HG03066 (cell line): ENCODE measurements around the gene EEPD1.
"Not testable (repeated sequence)": the region's sequence is repeated elsewhere in the genome, so short reads cannot be mapped to it uniquely, and the experiment has no call there.

ENCODE experiments used
- ATAC-seq: cut with Tn5 transposase; IDR thresholded peaks from one replicate; pipeline ENCODE4 v1.9.1; 2021; ENCODE audit warnings: low read depth; ENCODE audit not compliant: unreplicated experiment

The EEPD1 gene

GRCh38 chr7:36312915-36313334 lies 159.9 kb downstream of the EEPD1 start:
- ATAC-seq: no peak

- ATAC-seq: no peak
Observed at GRCh38 chr7:36313607-36314006, 160.6 kb downstream of the EEPD1 start.

- ATAC-seq: no peak
Observed at GRCh38 chr7:36314491-36314890, 161.4 kb downstream of the EEPD1 start.

DNA sequence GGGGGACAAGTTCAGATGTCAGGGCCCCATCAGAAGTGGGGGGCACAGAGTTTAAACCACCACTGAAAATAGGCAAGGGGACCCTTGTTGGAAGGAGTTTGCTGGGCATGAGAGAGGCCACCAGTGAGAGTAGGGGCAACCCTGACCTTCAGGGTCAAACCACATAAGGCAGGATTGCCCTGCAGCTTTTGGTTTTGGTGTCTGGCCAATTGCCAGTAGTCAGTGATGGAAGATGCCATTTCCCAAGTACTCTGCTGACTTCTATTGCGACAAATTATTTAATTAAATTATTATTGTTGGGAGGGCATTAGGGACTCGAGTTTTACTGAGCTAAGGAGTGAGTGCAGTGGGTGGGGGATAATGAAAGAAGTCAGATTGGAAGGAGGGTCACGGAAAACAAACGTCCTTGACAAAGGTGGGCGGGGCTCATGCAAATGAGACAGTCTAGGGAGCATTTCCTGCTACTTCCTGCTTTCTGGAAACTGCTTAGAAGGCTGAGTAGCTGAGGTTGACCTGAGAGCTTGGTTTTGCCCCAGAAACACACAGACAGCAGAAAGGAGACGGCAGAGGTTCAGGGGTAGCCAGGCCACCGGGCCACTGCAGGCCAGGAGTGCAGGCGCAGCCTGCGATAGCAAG lies 162.4 kb downstream of the EEPD1 start:
- ATAC-seq: no peak

- no peak for ATAC-seq
Observed at GRCh38 chr7:36316319-36316718, 163.3 kb downstream of the EEPD1 start.

- no peak for ATAC-seq
Observed at GRCh38 chr7:36317276-36317675, 164.2 kb downstream of the EEPD1 start.

GRCh38 chr7:36318116-36318515 lies 165.1 kb downstream of the EEPD1 start:
- ATAC-seq: no peak

DNA sequence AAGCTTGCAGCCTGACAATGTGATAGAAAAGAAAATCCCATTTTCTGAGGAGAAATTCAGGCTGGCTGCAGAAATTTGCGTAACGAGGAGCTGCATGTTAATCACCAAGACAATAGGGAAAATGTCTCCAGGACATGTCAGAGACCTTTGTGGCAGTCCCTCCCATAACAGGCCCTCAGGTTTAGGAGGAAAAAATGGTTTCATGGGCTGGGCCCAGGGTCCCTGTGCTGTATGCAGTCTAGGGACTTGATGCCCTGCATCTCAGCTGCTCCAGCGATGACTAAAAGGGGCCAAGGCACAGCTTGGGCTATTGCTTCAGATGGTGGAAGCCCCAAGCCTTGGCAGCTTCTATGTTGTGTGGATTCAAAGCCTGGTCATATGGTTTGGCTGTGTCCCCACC lies 168.2 kb downstream of the EEPD1 start:
- not testable (repeated sequence) for ATAC-seq

DNA sequence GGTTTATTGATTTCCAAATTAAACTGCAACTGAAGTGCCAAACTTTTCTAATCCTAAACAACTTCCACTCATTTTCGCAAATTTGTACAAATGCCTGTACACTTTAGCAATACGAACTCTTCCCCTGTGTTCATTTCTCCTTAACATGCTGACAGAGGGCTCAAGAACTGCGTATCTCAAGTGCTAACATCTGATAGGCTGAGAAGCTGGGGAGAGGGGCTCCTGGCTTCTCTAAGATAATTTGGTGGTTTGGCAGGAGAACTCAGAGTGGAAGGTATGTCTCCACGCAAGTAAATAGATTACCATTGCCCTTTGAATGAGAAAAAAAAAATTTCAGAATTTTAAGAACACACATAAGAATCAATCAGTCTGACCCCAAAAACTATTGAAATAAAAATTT lies 183.3 kb downstream of the EEPD1 start:
- no peak for ATAC-seq

DNA sequence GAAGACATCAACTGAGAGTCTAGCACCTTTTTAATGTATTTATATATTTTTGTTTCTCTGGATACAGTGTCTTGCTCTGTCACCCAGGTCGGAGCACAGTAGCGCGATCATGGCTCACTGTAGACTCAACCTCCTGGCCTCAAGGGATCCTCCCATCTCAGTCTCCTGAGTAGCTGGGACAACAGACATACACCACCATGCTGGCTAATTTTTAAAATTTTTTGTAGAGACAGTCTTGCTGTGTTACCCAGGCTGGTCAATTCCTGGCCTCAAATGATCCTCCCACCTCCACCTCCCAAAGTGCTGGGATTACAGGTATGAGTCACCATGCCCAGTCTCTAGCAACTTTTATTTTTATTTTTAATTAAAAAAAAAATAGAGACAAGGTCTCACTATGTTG lies 185.2 kb downstream of the EEPD1 start:
- ATAC-seq: no peak

- no peak for ATAC-seq
Observed at GRCh38 chr7:36343548-36343947, 190.5 kb downstream of the EEPD1 start.

GRCh38 chr7:36344622-36345021 lies 191.6 kb downstream of the EEPD1 start:
- no peak for ATAC-seq

GRCh38 chr7:36346260-36346831 lies 193.3 kb downstream of the EEPD1 start:
- no peak for ATAC-seq

DNA sequence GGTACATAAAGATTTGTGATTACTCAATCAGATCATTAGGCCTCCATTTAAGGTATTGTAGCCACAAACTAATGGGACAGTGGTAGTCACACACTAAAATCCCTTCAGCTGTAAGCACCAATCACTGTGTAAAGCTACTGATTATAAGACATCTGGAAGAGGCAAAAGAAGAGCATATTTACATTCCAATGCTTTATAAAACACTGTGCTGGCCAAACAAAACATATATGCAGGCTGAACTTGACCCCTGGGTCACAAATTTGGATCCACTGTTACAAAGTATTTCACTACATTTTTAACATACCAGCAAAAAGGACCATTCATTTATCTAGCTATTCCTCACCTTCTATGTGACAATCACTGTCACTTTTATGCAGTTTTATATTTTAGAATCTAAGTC lies 195.2 kb downstream of the EEPD1 start:
- no peak for ATAC-seq

DNA sequence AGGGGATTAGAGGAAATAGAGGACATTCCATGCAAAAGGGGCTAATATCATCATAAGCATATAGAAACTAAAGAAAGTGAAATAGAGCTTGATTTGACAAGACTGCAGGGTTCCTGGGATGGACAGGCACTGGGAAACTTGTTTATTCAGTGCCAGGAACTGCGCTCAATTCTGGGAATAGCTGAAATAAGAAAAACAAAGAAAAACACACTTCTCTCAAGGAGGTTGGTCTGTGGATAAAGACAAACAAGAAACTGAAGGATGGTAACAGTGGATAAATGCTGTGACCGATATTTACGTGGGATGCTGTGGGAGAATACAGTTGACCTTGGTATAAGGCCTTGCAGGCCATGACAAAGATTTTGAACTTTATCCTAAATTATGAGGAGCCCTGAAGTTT lies 195.7 kb downstream of the EEPD1 start:
- ATAC-seq: no peak

DNA sequence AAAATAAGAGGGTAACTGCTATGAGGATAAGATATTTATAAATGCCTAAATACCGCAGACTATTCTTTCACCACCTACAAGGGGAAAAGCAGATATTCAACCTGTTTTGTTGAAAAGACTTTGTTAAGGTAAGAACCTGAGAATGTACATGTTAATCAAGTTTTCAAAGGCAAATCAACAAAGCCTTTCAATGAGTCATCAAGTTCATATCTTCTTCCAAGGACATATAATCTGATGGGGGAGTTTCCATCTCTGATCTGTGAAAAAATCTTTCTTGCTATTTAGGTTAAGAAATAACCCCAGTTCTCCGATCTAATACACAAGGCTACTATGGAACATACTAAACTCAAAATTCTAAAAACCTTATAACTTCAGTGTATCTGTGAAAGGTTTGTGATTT lies 196.6 kb downstream of the EEPD1 start:
- ATAC-seq: no peak
